IMR-90 (cell line): ENCODE results near the gene SCIN.

Experiments
- BHLHE40 ChIP-seq: fragments of 150-350 bp; IDR thresholded peaks from 2 replicates; pipeline ENCODE4 v1.6.1; 2016; ENCODE audit warnings: mild to moderate bottlenecking, low read depth, low read length
- CEBPB ChIP-seq: IDR thresholded peaks from 2 replicates; pipeline ENCODE4 v1.6.1; 2012; ENCODE audit warnings: low read depth, low read length, improper control_type of control experiment
- CTCF ChIP-seq: conservative IDR thresholded peaks from 2 replicates; pipeline ENCODE4 v1.5.1; 2012; ENCODE audit warnings: mild to moderate bottlenecking, low read depth, low read length, improper control_type of control experiment
- ELK1 ChIP-seq: fragments of 150-350 bp; IDR thresholded peaks from 2 replicates; pipeline ENCODE4 v1.6.1; 2016; ENCODE audit warnings: low read depth, mild to moderate bottlenecking, low read length, moderate library complexity, borderline replicate concordance
- FOS ChIP-seq: fragments of 150-350 bp; IDR thresholded peaks from 2 replicates; pipeline ENCODE4 v1.6.1; 2016; ENCODE audit warnings: low read depth, low read length
- MAFK ChIP-seq: IDR thresholded peaks from 2 replicates; pipeline ENCODE4 v1.6.1; 2012; ENCODE audit warnings: low read depth, low read length, improper control_type of control experiment
- MAZ ChIP-seq: IDR thresholded peaks from 2 replicates; pipeline ENCODE4 v1.6.1; 2012; ENCODE audit warnings: low read depth, mild to moderate bottlenecking, low read length, improper control_type of control experiment, moderate library complexity, borderline replicate concordance
- MXI1 ChIP-seq: IDR thresholded peaks from 2 replicates; pipeline ENCODE4 v1.6.1; 2012; ENCODE audit warnings: low read depth, mild to moderate bottlenecking, low read length, moderate library complexity, borderline replicate concordance
- POLR2A ChIP-seq: IDR thresholded peaks from 2 replicates; pipeline ENCODE4 v1.6.1; 2012; ENCODE audit warnings: mild to moderate bottlenecking, low read depth, low read length
- RAD21 ChIP-seq: IDR thresholded peaks from 2 replicates; pipeline ENCODE4 v1.6.1; 2012; ENCODE audit warnings: low read length, improper control_type of control experiment
- RCOR1 ChIP-seq: IDR thresholded peaks from 2 replicates; pipeline ENCODE4 v1.6.1; 2012; ENCODE audit warnings: mild to moderate bottlenecking, low read length, improper control_type of control experiment; ENCODE audit not compliant: insufficient replicate concordance
- RFX5 ChIP-seq: IDR thresholded peaks from 2 replicates; pipeline ENCODE4 v1.8.0; 2012; ENCODE audit warnings: low read depth, mild to moderate bottlenecking, low read length, moderate library complexity
- SMC3 ChIP-seq: fragments of 150-350 bp; IDR thresholded peaks from 2 replicates; pipeline ENCODE4 v1.6.1; 2016; ENCODE audit warnings: low read depth, mild to moderate bottlenecking, antibody characterized with exemption, low read length, moderate library complexity
- USF2 ChIP-seq: fragments of 150-350 bp; IDR thresholded peaks from 2 replicates; pipeline ENCODE4 v1.6.1; 2017; ENCODE audit warnings: mild to moderate bottlenecking, antibody characterized with exemption, low read length, low read depth

- TF ChIP-seq CTCF, result no peak
- no peak for TF ChIP-seq MXI1
- TF ChIP-seq ELK1, result no peak
- no peak for TF ChIP-seq RFX5
- TF ChIP-seq POLR2A, result no peak
- no peak for TF ChIP-seq BHLHE40
- TF ChIP-seq USF2, result no peak
- TF ChIP-seq RAD21, result no peak
- TF ChIP-seq FOS, result no peak
- no peak for TF ChIP-seq RCOR1
- no peak for TF ChIP-seq MAZ
- TF ChIP-seq SMC3, result no peak
- TF ChIP-seq MAFK, result no peak
- no peak for TF ChIP-seq CEBPB
These were observed 42.1 kb downstream of the SCIN start for GRCh38 chr7:12612622-12613021.
